Measurements from ENCODE around the gene CNOT6. TPM values are rescaled to one million over a fixed set of nuclear protein-coding genes. Genes with fewer than 3 reads are reported as not detected.
"Not testable (repeated sequence)": the region's sequence is repeated elsewhere in the genome, so short reads cannot be mapped to it uniquely, and the experiment has no call there.

Gene CNOT6
- total and polyA plus RNA-seq, 11 donors, result 3.1 to 18.8 (median 12.9) TPM

GRCh38 chr5:180474569-180474968 is 19.6 kb upstream of the CNOT6 start:
- WGBS, 4 donors, result 74 to 83% (median 80%) methylated on average over 11 of the region's 11 CpGs
- DNase-seq (no peak), ATAC-seq (no peak)

GRCh38 chr5:180475969-180476524 is 18.1 kb upstream of the CNOT6 start:
- 92 to 97% (median 95%) methylated on average over 20 of the region's 20 CpGs for WGBS, 4 donors
- not testable (repeated sequence) for ATAC-seq, H3K4me1 ChIP-seq, H3K36me3 ChIP-seq, DNase-seq, H3K27ac ChIP-seq, H3K27me3 ChIP-seq, H3K9me3 ChIP-seq, H3K4me3 ChIP-seq
- intact Hi-C loops (cut with DNase I), result loop anchor here in 3 of 10 donors (10.0 kb wide), 2 partner anchors 189 to 351 kb away; no protein-coding TSS in a partner anchor

More at GRCh38 chr5:180474569-180474968, 19.6 kb upstream of the CNOT6 start:
- intact Hi-C loops (cut with DNase I), result loop anchor here in 8 of 10 donors (5.0 to 10.0 kb wide), 4 partner anchors 182 to 350 kb away; partner anchors contain the start of gene MAPK9 (in 2 of the 8)
- Histone ChIP-seq H3K27me3 (peaks cover 0 to 5% (median 0%) of the 10 kb centered on the region in 9 donors), H3K4me3 (no peak overlapping the region), H3K27ac (no peak overlapping the region), H3K4me1 (peaks cover 0 to 6% (median 0%) of the 10 kb centered on the region in 12 donors), H3K36me3 (no peaks in the 10 kb centered on the region), H3K9me3 (no peaks in the 10 kb centered on the region)
- TF ChIP-seq CTCF (IDR thresholded peaks at IDR 0.05) (no peak), POLR2A (IDR thresholded peaks at IDR 0.05) (no peak)

- no peak for TF ChIP-seq CTCF (IDR thresholded peaks at IDR 0.05)
- no peak for TF ChIP-seq POLR2A (IDR thresholded peaks at IDR 0.05)
- H3K27me3 ChIP-seq, result no peaks in the 10 kb centered on the region
- intact Hi-C loops (cut with DNase I), result no loop called here
- H3K4me3 ChIP-seq, result no peak overlapping the region
- no peaks in the 10 kb centered on the region for H3K9me3 ChIP-seq
- no peaks in the 10 kb centered on the region for H3K36me3 ChIP-seq
- no peak for ATAC-seq
- H3K4me1 ChIP-seq, result peaks cover 0 to 5% (median 0%) of the 10 kb centered on the region in 12 donors
- H3K27ac ChIP-seq, result peak overlapping the region in 3 of 12 donors; percentile 0 to 19 (median 1)
- WGBS, 4 donors, result 61 to 71% (median 64%) methylated on average over 7 of the region's 7 CpGs
- DNase-seq, result no peak
Measured at GRCh38 chr5:180484813-180485212, 9.4 kb upstream of the CNOT6 start.

- Histone ChIP-seq H3K27me3 (no peaks in the 10 kb centered on the region), H3K9me3 (no peaks in the 10 kb centered on the region), H3K27ac (no peak overlapping the region), H3K4me3 (no peak overlapping the region), H3K4me1 (peaks cover 0 to 5% (median 0%) of the 10 kb centered on the region in 12 donors), H3K36me3 (no peaks in the 10 kb centered on the region)
- WGBS, 4 donors, result 87 to 93% (median 90%) methylated on average over 9 of the region's 9 CpGs
- TF ChIP-seq POLR2A (IDR thresholded peaks at IDR 0.05) (no peak), CTCF (IDR thresholded peaks at IDR 0.05) (no peak)
- DNase-seq (no peak), ATAC-seq (no peak)
- intact Hi-C loops (cut with DNase I), result no loop called here
Measured at GRCh38 chr5:180486636-180487149, 7.5 kb upstream of the CNOT6 start.

Measured in heart left ventricle (tissue), 16 donors.